ENCODE measurements around the gene MAPRE3. TPM values are rescaled to one million over a fixed set of nuclear protein-coding genes. Genes with fewer than 3 reads are reported as not detected.

MAPRE3 gene
- total RNA-seq, 2 experiments from 2014 or later = 1.00 to 1.3 TPM

- no peaks in the 10 kb centered on the region for H3K27me3 Mint-ChIP-seq
- POLR2A ChIA-PET = interaction anchor here (1.0 kb wide), 1 partner anchor 12 kb away, joined by 3 read pairs; the partner anchor contains the start of gene OST4
- H3K36me3 Mint-ChIP-seq (ENCODE audit: low read depth) = peaks cover 17% of the 10 kb centered on the region
- peak overlapping the region; percentile 42 for H3K27ac Mint-ChIP-seq
- DNase-seq = no peak
- no peak overlapping the region for H3K4me3 Mint-ChIP-seq
- no peaks in the 10 kb centered on the region for H3K4me1 Mint-ChIP-seq
- no peaks in the 10 kb centered on the region for H3K9me3 Mint-ChIP-seq
- CTCF ChIA-PET = interaction anchor here (1.0 to 1.8 kb wide), 7 partner anchors 9 to 244 kb away, joined by 3 to 6 read pairs (median 4); partner anchors contain the start of genes OST4 and TMEM214
These were observed 88.8 kb downstream of the MAPRE3 start for GRCh38 chr2:27059141-27059820.

- H3K36me3 Mint-ChIP-seq (ENCODE audit: low read depth) = peaks cover 17% of the 10 kb centered on the region
- POLR2A ChIA-PET = interaction anchor here (0.5 to 1.0 kb wide), 2 partner anchors 11 to 43 kb away, joined by 3 read pairs; partner anchors contain the start of gene OST4
These were observed 89.9 kb downstream of the MAPRE3 start for GRCh38 chr2:27060323-27060722.

GRCh38 chr2:27065128-27065527 is 94.7 kb downstream of the MAPRE3 start:
- CTCF ChIA-PET = interaction anchor here (1.1 kb wide), 1 partner anchor 103 kb away, joined by 3 read pairs; no protein-coding TSS in a partner anchor
- peaks cover 36% of the 10 kb centered on the region for H3K36me3 Mint-ChIP-seq (ENCODE audit: low read depth)
- POLR2A ChIA-PET = interaction anchor here (1.4 kb wide), 1 partner anchor 14 kb away, joined by 4 read pairs; no protein-coding TSS in a partner anchor

More at GRCh38 chr2:27060323-27060722, 89.9 kb downstream of the MAPRE3 start:
- no peaks in the 10 kb centered on the region for H3K9me3 Mint-ChIP-seq
- H3K27me3 Mint-ChIP-seq = no peaks in the 10 kb centered on the region
- DNase-seq = no peak
- no peaks in the 10 kb centered on the region for H3K4me1 Mint-ChIP-seq
- H3K4me3 Mint-ChIP-seq = no peak overlapping the region
- H3K27ac Mint-ChIP-seq = no peak overlapping the region
- CTCF ChIA-PET = interaction anchor here (1.0 to 1.8 kb wide), 4 partner anchors 24 to 214 kb away, joined by 3 to 4 read pairs (median 4); partner anchors contain the start of gene TMEM214

GRCh38 chr2:27067385-27067784 is 96.9 kb downstream of the MAPRE3 start:
- CTCF ChIA-PET = interaction anchor here (0.6 to 8.7 kb wide), 7 partner anchors 8 to 862 kb away, joined by 3 to 44 read pairs (median 6); no protein-coding TSS in a partner anchor
- POLR2A ChIA-PET = no interaction called here
- Mint-ChIP-seq H3K4me1 (peaks cover 35% of the 10 kb centered on the region), H3K9me3 (no peaks in the 10 kb centered on the region), H3K27ac (peak overlapping the region; percentile 60), H3K4me3 (no peak overlapping the region), H3K27me3 (no peaks in the 10 kb centered on the region), H3K36me3 (ENCODE audit: low read depth) (peaks cover 43% of the 10 kb centered on the region)
- DNase-seq = no peak

More at GRCh38 chr2:27065128-27065527, 94.7 kb downstream of the MAPRE3 start:
- Mint-ChIP-seq H3K27ac (no peak overlapping the region), H3K4me3 (no peak overlapping the region), H3K9me3 (no peaks in the 10 kb centered on the region), H3K27me3 (no peaks in the 10 kb centered on the region), H3K4me1 (peaks cover 21% of the 10 kb centered on the region)
- DNase-seq = no peak

- POLR2A ChIA-PET = no interaction called here
- Mint-ChIP-seq H3K27me3 (no peaks in the 10 kb centered on the region), H3K4me3 (peak overlapping the region; percentile 97), H3K9me3 (no peaks in the 10 kb centered on the region), H3K27ac (peak overlapping the region; percentile 43), H3K4me1 (peaks cover 50% of the 10 kb centered on the region), H3K36me3 (ENCODE audit: low read depth) (peaks cover 39% of the 10 kb centered on the region)
- DNase-seq = no peak
- CTCF ChIA-PET = interaction anchor here (0.9 to 8.7 kb wide), 3 partner anchors 12 to 17 kb away, joined by 3 to 44 read pairs (median 8); no protein-coding TSS in a partner anchor
These were observed 99.0 kb downstream of the MAPRE3 start for GRCh38 chr2:27069436-27069835.

GRCh38 chr2:27069961-27070618 is 99.7 kb downstream of the MAPRE3 start:
- peaks cover 56% of the 10 kb centered on the region for H3K4me1 Mint-ChIP-seq
- no peaks in the 10 kb centered on the region for H3K9me3 Mint-ChIP-seq
- ChIA-PET POLR2A (no interaction called here), CTCF (interaction anchor here (8.7 kb wide), 1 partner anchor 12 kb away, joined by 44 read pairs; no protein-coding TSS in a partner anchor)
- DNase-seq = no peak
- H3K4me3 Mint-ChIP-seq = peak overlapping the region; percentile 97
- H3K27ac Mint-ChIP-seq = peak overlapping the region; percentile 96
- H3K36me3 Mint-ChIP-seq (ENCODE audit: low read depth) = peaks cover 38% of the 10 kb centered on the region
- H3K27me3 Mint-ChIP-seq = no peaks in the 10 kb centered on the region

- peaks cover 59% of the 10 kb centered on the region for H3K4me1 Mint-ChIP-seq
- CTCF ChIA-PET = interaction anchor here (0.8 to 8.7 kb wide), 9 partner anchors 11 to 109 kb away, joined by 3 to 44 read pairs (median 4); partner anchors contain the start of genes AGBL5 and KHK
- peak overlapping the region; percentile 96 for H3K27ac Mint-ChIP-seq
- H3K36me3 Mint-ChIP-seq (ENCODE audit: low read depth) = peaks cover 35% of the 10 kb centered on the region
- peak overlapping the region; percentile 97 for H3K4me3 Mint-ChIP-seq
- no peaks in the 10 kb centered on the region for H3K27me3 Mint-ChIP-seq
- POLR2A ChIA-PET = interaction anchor here (0.8 to 1.4 kb wide), 3 partner anchors 10 to 19 kb away, joined by 3 to 9 read pairs (median 6); partner anchors contain the start of gene AGBL5
- DNase-seq = no peak
- no peaks in the 10 kb centered on the region for H3K9me3 Mint-ChIP-seq
These were observed 100.3 kb downstream of the MAPRE3 start for GRCh38 chr2:27070653-27071276.

- peak within 1 kb of the TSS; percentile 96 for H3K27ac Mint-ChIP-seq
- peak within 1 kb of the TSS; percentile 97 for H3K4me3 Mint-ChIP-seq
- peaks cover 62% of the 10 kb centered on the region for H3K4me1 Mint-ChIP-seq
- H3K36me3 Mint-ChIP-seq (ENCODE audit: low read depth) = peaks cover 31% of the 10 kb centered on the region
- ChIA-PET CTCF (interaction anchor here (0.8 to 8.7 kb wide), 9 partner anchors 10 to 110 kb away, joined by 3 to 44 read pairs (median 4); partner anchors contain the start of genes AGBL5 and KHK), POLR2A (interaction anchor here (0.6 to 1.4 kb wide), 4 partner anchors 10 to 28 kb away, joined by 3 to 9 read pairs (median 4); partner anchors contain the start of gene AGBL5)
- no peaks in the 10 kb centered on the region for H3K9me3 Mint-ChIP-seq
- H3K27me3 Mint-ChIP-seq = no peaks in the 10 kb centered on the region
- DNase-seq = peak; percentile 91
These were observed 101.0 kb downstream of the MAPRE3 start, which contains the start of gene OST4 for GRCh38 chr2:27071277-27071989. TSS of gene OST4 (minus strand) at chr2:27071654.

GRCh38 chr2:27071990-27072830 is 101.8 kb downstream of the MAPRE3 start:
- Mint-ChIP-seq H3K4me3 (peak overlapping the region; percentile 81), H3K27me3 (no peaks in the 10 kb centered on the region), H3K9me3 (no peaks in the 10 kb centered on the region), H3K4me1 (peaks cover 67% of the 10 kb centered on the region), H3K27ac (peak overlapping the region; percentile 89), H3K36me3 (ENCODE audit: low read depth) (peaks cover 31% of the 10 kb centered on the region)
- CTCF ChIA-PET = interaction anchor here (0.6 to 8.7 kb wide), 13 partner anchors 8 to 284 kb away, joined by 3 to 44 read pairs (median 4); partner anchors contain the start of genes AGBL5, GTF3C2 and KHK
- DNase-seq = no peak
- POLR2A ChIA-PET = interaction anchor here (0.6 to 1.4 kb wide), 3 partner anchors 9 to 29 kb away, joined by 3 to 9 read pairs (median 6); partner anchors contain the start of gene AGBL5

- no peaks in the 10 kb centered on the region for H3K9me3 Mint-ChIP-seq
- ChIA-PET POLR2A (no interaction called here), CTCF (interaction anchor here (0.6 to 8.7 kb wide), 10 partner anchors 9 to 284 kb away, joined by 3 to 44 read pairs (median 4); partner anchors contain the start of genes AGBL5, GTF3C2 and KHK)
- peaks cover under 1% of the 10 kb centered on the region for H3K27me3 Mint-ChIP-seq
- H3K4me3 Mint-ChIP-seq = peak overlapping the region; percentile 81
- H3K27ac Mint-ChIP-seq = peak overlapping the region; percentile 68
- DNase-seq = no peak
- H3K4me1 Mint-ChIP-seq = peaks cover 72% of the 10 kb centered on the region
- H3K36me3 Mint-ChIP-seq (ENCODE audit: low read depth) = peaks cover 31% of the 10 kb centered on the region
These were observed 102.5 kb downstream of the MAPRE3 start for GRCh38 chr2:27072920-27073319.

- Mint-ChIP-seq H3K4me1 (peaks cover 72% of the 10 kb centered on the region), H3K4me3 (no peak overlapping the region), H3K9me3 (no peaks in the 10 kb centered on the region), H3K27me3 (peaks cover 2% of the 10 kb centered on the region), H3K27ac (peak overlapping the region; percentile 68), H3K36me3 (ENCODE audit: low read depth) (peaks cover 24% of the 10 kb centered on the region)
- no peak for DNase-seq
- ChIA-PET CTCF (interaction anchor here (1.1 to 8.7 kb wide), 6 partner anchors 8 to 283 kb away, joined by 3 to 44 read pairs (median 8); partner anchors contain the start of genes AGBL5, GTF3C2 and KHK), POLR2A (interaction anchor here (0.6 kb wide), 1 partner anchor 23 kb away, joined by 3 read pairs; no protein-coding TSS in a partner anchor)
These were observed 103.3 kb downstream of the MAPRE3 start for GRCh38 chr2:27073782-27074181.

All from activated CD4-positive, alpha-beta T cell treated with anti-CD3 and anti-CD28 coated beads, Interleukin-2, amount 10 ng/mL, durations not matched to agents 7 days and 5 days (primary cell).